HG02571 (cell line): ENCODE results near the gene P4HTM.
A peak's percentile ranks its signal among the peaks of the same experiment; 100 is the strongest.
"Not testable (repeated sequence)": the region's sequence is repeated elsewhere in the genome, so short reads cannot be mapped to it uniquely, and the experiment has no call there.

ENCODE experiments used
- ATAC-seq: cut with Tn5 transposase; IDR thresholded peaks from one replicate; pipeline ENCODE4 v1.9.1; 2021; ENCODE audit warnings: mild to moderate bottlenecking, moderate library complexity; ENCODE audit not compliant: unreplicated experiment

P4HTM gene

DNA sequence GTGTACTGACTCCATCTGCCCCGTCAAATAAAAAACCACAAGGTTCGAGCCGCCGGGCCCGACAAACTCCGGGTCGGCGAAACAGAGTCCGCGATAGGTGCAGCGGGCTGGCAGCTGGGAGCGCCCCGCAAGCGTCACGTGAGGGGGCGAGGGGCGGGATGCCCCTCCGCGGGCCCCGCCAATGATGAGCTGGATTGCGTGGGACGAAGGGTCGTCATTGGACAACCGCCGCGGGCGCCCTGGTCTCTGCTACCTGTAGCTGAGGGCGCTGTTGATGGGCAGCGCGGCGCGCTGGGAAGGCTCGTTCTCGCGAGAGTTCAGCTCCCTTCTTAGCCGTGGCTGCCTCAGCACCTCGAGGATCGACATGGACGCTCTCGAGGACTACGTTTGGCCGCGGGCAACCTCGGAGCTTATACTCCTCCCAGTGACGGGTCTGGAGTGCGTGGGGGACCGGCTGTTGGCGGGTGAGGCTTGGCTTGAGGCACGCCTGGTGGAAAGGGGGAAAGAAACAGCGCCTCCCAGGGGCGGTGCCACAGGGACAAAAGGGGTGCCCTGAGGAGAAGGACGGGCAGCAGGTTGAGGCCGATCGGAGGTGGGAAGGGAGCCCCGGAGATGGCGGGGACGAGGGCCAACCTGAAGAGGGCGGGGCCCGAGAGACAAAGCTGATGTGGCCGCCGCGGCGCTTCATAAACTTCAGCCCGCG, 17.2 kb downstream of the P4HTM start, which contains the start of gene WDR6:
Gene WDR6, plus strand, starts transcription at position 324 of the 703 bp plus-strand sequence. Its CDS starts 41 bp downstream, at position 365.
- peak; percentile 85 for ATAC-seq

GRCh38 chr3:49007771-49008528, 17.9 kb downstream of the P4HTM start:
- ATAC-seq = peak; percentile 36

- ATAC-seq = not testable (repeated sequence)
These were observed 18.6 kb downstream of the P4HTM start for GRCh38 chr3:49008627-49009026.

DNA sequence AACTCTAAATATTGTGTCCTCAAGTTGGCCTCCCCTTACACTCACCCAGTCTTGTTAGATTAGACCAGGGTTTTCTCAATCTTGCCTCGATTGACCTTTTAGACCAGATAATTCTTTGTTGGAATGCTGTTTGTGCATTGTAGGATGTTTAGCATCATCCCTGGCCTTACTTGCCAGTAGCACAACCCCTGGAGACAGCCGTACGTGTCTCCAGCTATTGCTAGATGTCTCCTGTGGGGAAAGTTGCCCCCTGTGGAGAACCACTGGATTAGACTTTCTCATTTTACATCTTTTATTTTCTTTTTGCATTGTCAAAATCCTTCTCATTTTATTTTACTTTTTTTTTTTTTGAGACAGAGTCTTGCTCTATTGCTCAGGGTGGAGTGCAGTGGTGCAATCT, 19.4 kb downstream of the P4HTM start:
- no peak for ATAC-seq

DNA sequence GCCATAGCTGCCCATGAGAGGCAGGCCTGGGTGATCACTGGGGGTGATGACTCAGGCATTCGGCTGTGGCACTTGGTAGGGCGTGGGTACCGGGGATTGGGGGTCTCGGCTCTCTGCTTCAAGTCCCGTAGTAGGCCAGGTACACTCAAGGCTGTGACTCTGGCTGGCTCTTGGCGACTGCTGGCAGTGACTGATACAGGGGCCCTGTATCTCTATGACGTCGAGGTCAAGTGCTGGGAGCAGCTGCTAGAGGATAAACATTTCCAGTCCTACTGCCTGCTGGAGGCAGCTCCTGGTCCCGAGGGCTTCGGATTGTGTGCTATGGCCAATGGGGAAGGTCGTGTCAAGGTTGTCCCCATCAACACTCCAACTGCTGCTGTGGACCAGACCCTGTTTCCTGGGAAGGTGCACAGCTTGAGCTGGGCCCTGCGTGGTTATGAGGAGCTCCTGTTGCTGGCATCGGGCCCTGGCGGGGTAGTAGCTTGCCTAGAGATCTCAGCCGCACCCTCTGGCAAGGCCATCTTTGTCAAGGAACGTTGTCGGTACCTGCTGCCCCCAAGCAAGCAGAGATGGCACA, 22.5 kb downstream of the P4HTM start:
- no peak for ATAC-seq

GRCh38 chr3:49013113-49013737, 23.2 kb downstream of the P4HTM start:
- no peak for ATAC-seq

DNA sequence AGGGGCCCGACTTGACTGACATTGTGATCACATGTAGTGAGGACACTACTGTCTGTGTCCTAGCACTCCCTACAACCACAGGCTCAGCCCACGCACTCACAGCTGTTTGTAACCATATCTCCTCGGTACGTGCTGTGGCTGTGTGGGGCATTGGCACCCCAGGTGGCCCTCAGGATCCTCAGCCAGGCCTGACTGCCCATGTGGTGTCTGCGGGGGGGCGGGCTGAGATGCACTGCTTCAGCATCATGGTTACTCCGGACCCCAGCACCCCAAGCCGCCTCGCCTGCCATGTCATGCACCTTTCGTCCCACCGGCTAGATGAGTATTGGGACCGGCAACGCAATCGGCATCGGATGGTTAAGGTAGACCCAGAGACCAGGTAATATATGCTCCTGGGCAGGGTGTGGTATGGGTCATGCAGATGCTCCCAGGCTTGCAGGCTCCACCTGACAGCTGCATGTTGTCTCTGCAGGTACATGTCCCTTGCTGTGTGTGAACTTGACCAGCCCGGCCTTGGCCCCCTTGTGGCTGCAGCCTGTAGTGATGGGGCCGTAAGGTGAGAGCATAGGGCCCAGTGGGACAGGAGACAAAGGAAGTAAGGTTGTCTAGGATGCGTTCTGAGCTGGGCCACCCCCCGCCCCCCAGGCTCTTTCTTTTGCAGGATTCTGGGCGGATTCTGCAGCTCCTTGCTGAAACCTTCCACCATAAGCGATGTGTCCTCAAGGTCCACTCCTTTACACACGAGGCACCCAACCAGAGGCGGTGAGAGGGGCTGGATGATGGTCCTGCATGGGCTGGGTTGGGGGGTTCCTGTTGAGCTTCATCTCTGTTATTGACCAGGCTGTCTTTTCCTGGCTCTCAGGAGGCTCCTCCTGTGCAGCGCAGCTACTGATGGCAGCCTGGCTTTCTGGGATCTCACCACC, 24.0 kb downstream of the P4HTM start:
- no peak for ATAC-seq

- no peak for ATAC-seq
These were observed 25.0 kb downstream of the P4HTM start for GRCh38 chr3:49015072-49015471.

DNA sequence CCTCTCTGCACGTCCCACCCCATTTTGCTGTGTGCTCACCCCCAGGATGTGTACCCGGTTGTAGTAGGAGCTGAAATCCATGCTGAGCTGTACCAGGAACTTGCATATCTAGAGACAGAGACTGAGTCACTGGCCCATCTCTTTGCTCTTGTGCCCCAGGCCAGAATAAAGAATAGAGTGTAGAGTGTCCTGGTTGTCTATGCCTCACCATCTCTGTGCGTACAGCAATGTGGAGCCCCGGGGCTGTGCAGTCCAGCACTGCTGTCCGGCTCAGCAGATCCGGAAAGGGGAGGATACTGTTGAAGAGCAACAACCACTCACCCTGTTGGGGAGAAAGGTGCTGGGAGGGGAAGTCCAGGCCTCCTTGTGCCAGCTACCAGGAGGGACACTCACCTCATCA, 25.7 kb downstream of the P4HTM start:
- no peak for ATAC-seq

- ATAC-seq = no peak
These were observed 26.6 kb downstream of the P4HTM start for GRCh38 chr3:49016414-49017228.

DNA sequence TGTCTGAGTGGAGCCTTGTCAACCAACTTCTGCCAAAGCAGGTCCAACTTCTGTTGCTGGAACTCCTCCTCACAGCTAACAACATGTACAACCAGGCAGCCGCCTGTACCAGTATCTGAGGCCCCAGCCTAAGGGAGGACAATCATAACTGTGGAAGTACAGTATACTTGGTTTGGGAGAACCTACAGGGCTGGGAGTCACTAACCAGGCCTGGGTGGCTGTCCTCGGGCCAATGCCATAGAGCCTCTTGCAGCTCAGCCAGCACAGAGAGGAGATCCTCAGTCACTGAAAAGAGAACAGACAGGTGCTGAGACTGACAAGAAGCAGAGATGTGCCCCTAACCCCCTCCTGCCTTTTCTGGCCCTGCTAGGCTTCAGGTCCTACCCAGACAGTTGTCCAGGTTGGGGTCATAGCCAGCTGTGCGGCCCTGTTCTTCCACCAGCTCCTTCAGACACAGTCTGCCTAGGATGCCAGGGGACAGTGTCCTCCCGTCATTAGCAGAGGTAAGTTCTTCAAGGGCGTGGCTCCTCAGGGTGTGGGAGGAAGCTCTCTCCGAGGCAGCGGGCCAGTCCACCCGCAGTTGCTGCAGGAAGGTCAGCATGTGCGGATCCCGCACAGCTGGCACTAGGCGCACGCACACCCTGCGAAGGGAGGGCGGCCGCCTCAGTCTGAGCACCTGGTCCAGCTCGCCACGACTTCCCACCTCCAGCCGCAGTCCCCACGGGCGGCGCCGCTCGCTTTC, 27.4 kb downstream of the P4HTM start:
- no peak for ATAC-seq

DNA sequence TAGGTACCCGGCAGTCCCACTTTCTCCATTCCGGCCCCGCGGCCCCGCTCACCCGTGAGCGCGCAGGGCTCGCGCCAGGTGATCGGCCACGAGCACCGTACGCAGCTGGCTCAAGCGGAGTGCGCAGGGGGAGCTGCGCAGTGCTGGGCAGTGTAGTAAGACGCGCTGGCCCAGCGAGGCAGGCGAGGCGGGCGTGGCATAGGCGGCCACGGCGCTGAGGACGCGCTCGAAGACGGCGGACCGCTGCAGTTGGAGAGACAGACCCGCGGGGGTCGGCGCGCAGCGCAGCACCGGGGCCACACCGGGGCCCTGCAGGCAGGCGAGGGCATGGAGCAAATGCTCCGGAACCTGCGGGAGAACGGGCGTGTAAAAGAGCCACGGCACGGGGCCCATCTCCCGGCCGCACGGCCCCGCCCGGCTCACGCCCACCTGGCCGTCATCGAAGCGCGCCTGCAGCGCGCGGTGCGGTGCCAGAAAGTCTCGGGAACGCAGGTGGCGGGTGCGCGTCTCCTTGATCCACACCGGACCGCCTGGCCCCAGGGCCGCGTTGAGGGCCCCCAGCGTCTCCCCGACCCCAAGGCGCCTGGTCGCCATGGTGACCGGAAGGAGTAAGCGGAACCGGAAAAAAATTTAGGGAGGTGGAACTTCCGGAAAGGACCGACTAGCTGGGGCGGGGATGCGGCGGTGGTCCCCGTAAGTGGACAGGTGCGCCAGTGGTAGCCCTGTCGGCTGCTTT, 28.1 kb downstream of the P4HTM start, which contains the start of gene DALRD3:
Gene DALRD3, minus strand, starts transcription at position 610 of the 736 bp plus-strand sequence. Its CDS starts 16 bp downstream, at position 594.
- ATAC-seq = no peak

- no peak for ATAC-seq
These were observed 28.6 kb downstream of the P4HTM start for GRCh38 chr3:49018707-49019006.

- no peak for ATAC-seq
These were observed 29.9 kb downstream of the P4HTM start for GRCh38 chr3:49019941-49020329.

GRCh38 chr3:49020330-49021212, 30.5 kb downstream of the P4HTM start:
- ATAC-seq = peak; percentile 0

DNA sequence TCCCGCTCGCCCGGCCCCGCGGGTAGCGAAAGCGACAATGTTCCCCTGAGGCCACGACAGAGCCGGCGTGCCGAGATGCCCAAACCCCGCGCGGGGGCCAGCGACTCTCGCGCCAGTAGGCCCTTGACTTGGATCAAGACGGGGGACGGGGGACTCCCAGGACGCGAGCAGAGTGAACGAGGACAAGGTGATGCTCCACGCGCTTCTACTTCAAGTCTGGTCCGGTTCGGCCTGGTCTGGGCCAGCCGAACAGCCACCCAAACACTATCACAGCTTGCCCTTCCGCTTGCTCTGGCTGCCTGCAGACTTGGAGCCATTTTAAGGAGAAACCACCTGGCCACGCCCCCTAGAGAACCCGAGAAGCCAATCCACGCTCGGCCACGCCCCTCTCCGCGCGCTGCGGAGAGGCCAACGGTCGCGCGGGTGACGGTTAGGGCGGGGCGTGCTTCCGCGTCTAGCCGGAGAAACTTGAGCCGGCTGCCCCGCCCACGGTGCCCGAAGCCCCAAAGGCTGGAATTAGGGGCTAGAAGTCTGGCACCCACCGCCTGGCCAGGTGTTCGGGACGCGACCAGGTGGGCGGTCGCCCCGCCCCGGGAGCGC, 31.3 kb downstream of the P4HTM start:
- peak; percentile 50 for ATAC-seq
